SKM-1 treated with dmso at 0.1 percent for 144 hours (cell line): ENCODE measurements around the gene GRIK3.
"Not testable (repeated sequence)": the region's sequence is repeated elsewhere in the genome, so short reads cannot be mapped to it uniquely, and the experiment has no call there.

Experiments
- DNase-seq: peaks from one replicate; lab custom pipeline; 2025; ENCODE audit not compliant: unreplicated experiment; lab: John Stamatoyannopoulos, UW

Gene GRIK3

GRCh38 chr1:36948147-36948546 lies 86.2 kb downstream of the GRIK3 start:
- no peak for DNase-seq

GRCh38 chr1:36947384-36947783 lies 86.9 kb downstream of the GRIK3 start:
- no peak for DNase-seq

GRCh38 chr1:36944883-36945282 lies 89.4 kb downstream of the GRIK3 start:
- no peak for DNase-seq

GRCh38 chr1:36942148-36942547 lies 92.2 kb downstream of the GRIK3 start:
- no peak for DNase-seq

GRCh38 chr1:36941316-36941978 lies 92.9 kb downstream of the GRIK3 start:
- DNase-seq: no peak

GRCh38 chr1:36938819-36939218 lies 95.5 kb downstream of the GRIK3 start:
- DNase-seq: no peak

GRCh38 chr1:36937371-36937770 lies 96.9 kb downstream of the GRIK3 start:
- DNase-seq: no peak

GRCh38 chr1:36934061-36934460 lies 100.3 kb downstream of the GRIK3 start:
- DNase-seq: no peak

- DNase-seq: no peak
These were observed 106.5 kb downstream of the GRIK3 start for GRCh38 chr1:36927826-36928225.

GRCh38 chr1:36925251-36925650 lies 109.1 kb downstream of the GRIK3 start:
- DNase-seq: no peak

GRCh38 chr1:36924282-36924811 lies 110.0 kb downstream of the GRIK3 start:
- no peak for DNase-seq

GRCh38 chr1:36922593-36923426 lies 111.5 kb downstream of the GRIK3 start:
- DNase-seq: no peak

GRCh38 chr1:36922071-36922470 lies 112.2 kb downstream of the GRIK3 start:
- no peak for DNase-seq

GRCh38 chr1:36920801-36921405 lies 113.4 kb downstream of the GRIK3 start:
- DNase-seq: no peak

GRCh38 chr1:36920371-36920770 lies 113.9 kb downstream of the GRIK3 start:
- no peak for DNase-seq

- DNase-seq: no peak
These were observed 114.7 kb downstream of the GRIK3 start for GRCh38 chr1:36919491-36920145.

- DNase-seq: no peak
These were observed 115.7 kb downstream of the GRIK3 start for GRCh38 chr1:36918604-36919003.

GRCh38 chr1:36916542-36916941 lies 117.8 kb downstream of the GRIK3 start:
- DNase-seq: not testable (repeated sequence)

GRCh38 chr1:36913484-36914060 lies 120.7 kb downstream of the GRIK3 start:
- DNase-seq: no peak

GRCh38 chr1:36913016-36913415 lies 121.3 kb downstream of the GRIK3 start:
- DNase-seq: no peak

- DNase-seq: no peak
These were observed 121.9 kb downstream of the GRIK3 start for GRCh38 chr1:36912365-36912865.
